Skin epidermis (tissue), 12 donors: ENCODE results near the gene SMPD3.

Experiments used
- H3K27ac ChIP-seq, 21 experiments: fragments of 200-600 bp; sonication (generic) in 11 of 21; one replicate each; pipeline ENCODE4 v1.5.0; 2020; ENCODE audit warnings: mild to moderate bottlenecking in 3 of 21, inconsistent platforms in 2 of 21, moderate library complexity in 2 of 21
- H3K4me3 ChIP-seq, 7 experiments: fragments of 200-600 bp; sonication (generic) in 2 of 7; one replicate each; pipeline ENCODE4 v1.5.0; 2020; ENCODE audit warnings: inconsistent platforms in 2 of 7, mild to moderate bottlenecking in 2 of 7, moderate library complexity in 1 of 7

The SMPD3 gene

DNA sequence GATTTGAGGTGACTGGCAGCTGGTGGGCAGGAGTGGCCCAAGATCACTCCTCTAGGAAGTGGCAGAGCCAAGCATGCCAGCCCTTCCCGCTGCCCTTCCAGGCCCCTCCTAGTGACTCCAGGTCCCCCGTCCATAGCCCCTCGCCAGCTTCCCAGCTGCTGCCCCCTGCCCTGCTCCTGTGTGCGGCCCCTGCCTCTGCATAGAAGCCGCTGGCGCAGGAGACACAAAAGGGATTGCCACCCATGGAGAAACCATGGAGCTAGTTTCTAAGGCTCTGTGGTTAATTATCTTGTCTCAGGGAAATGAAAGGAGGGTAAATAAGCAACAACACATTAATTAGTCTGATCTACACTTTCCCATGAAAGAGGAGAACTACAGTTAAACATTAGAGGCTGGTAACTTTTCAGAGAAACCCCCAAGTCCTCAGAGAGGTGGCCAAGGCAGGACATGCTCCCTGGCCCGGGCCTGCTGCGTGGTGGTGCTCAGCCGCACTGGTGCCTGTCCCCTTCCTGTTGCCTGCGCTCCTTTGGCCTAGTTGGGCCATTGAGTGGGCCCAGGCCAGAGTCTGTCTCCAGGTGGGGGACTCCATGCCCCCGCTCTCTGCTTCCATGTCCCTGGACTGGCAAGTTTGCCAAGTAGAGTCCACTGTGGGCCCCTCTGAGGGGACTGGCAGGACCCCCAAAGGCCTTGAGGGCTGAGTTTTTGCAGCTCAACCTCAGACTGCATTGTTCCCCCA lies 72.3 kb downstream of the SMPD3 start:
- Histone ChIP-seq H3K4me3 (no peak overlapping the region), H3K27ac (peak overlapping the region in 1 of 21 experiments; percentile 32)

DNA sequence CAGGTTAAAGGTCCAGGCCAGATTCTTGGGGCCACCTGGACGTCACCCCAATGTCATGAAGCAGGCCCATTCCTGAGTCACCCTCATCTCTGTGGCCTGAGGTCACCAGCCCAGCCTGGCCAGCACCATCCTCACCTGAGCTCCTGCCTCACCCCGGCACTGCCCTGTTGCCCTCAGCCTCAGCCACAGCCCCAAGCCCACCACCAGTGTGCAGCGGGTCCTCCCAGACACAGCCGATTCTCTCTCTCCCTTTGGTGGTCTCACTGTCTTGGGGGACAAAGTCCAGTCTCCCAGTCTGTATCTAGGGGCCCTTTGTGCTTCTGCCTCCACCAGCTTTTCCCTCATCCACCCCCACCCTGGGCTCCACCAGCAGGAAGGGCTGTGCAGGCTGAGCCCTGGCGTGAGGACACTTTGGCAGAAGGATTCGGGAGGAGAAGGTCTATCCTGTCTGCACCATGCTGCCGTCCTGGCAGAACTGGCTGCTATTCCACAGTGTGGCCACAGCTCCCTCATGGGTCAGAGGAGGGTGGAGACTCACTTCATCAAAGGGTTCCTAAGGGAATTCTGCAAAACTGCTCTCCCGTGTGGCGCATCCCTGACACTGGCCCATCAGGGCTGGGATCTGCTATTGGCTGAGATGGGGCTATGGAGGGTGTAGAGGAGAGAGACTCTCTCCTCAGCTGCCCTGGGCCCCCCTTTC lies 73.2 kb downstream of the SMPD3 start:
- Histone ChIP-seq H3K4me3 (no peak overlapping the region), H3K27ac (no peak overlapping the region)

DNA sequence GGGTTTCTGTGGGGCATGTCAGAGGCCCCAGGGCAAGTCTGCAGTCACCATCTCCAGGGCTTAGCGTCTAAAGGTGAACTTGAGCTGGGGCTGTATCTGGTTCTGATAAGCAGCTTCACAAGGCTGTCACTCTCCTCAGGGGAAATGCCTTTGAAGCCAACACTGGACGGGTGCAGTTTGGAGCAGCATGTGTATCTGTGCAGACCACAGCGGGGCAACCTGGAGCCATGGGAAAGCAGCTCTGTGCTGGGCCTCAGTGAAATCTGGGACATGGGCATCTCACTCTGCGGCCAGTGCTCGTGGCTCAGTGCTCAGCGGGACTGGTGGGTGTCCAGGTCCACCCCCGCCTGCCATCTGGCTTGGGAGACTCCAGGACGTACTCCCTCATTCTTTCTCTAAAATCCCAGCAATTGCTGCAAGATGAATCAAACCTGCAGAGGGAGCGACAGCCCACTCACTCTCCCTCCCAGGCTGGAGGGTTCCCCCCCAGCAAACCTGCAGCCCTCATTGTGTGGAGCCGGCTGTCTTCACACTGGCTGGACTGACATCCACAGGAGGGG lies 74.0 kb downstream of the SMPD3 start:
- no peak overlapping the region for H3K4me3 ChIP-seq
- no peak overlapping the region for H3K27ac ChIP-seq

DNA sequence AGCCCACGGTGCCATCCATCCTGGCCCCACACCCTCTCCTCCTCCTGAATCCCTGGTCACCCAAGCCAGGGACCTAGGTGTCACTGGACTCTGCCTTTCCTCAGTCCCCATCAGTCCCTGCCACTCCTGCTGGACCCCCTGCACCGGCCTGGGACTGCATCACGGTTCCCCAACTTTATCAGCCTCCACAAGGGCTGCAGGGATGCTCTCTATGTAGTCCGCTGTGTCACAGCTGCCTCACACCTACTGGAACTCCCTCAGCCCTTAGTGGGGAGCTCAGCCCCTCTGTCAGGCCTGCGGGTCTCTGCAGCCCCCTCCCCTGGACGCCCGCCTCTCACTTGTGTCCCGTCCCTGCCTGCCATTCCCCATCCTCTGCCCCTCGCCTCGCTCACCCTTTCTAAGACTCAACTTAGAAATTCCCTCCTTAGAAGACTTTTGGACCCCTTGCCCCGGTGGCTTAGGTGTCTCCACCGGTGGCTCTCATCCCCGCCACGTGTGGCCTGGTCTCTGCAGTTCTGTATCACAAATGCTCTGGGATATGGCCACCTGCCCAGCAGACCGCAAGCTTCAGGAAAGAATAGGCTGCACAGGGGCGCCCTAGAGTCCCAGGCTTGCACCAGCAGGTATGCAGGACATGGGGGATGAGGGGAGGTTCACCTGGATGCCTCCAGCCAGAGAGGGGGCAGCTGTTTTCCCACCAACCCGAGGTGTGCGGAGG lies 74.6 kb downstream of the SMPD3 start:
- no peak overlapping the region for H3K4me3 ChIP-seq
- H3K27ac ChIP-seq = no peak overlapping the region

DNA sequence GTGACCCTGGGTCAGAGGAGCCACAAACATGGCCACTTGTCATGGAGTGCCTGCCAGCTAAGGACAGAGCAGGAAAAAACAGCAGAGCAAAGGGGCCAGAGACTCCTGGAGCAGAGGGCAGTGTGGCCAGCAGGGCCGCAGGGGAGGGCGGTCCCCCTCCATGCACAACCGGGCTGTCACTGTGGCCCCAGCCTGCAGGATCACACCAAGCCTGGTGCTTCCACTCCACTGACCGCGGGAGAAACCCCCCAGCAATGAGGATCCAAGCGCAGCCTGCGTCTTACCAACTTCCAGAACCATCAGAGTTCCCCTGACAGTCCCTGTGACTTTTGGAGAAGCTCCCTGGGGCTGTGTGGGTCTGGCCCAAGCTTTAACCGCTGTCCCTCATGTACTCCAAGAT lies 75.5 kb downstream of the SMPD3 start:
- H3K27ac ChIP-seq = no peak overlapping the region
- H3K4me3 ChIP-seq = no peak overlapping the region

DNA sequence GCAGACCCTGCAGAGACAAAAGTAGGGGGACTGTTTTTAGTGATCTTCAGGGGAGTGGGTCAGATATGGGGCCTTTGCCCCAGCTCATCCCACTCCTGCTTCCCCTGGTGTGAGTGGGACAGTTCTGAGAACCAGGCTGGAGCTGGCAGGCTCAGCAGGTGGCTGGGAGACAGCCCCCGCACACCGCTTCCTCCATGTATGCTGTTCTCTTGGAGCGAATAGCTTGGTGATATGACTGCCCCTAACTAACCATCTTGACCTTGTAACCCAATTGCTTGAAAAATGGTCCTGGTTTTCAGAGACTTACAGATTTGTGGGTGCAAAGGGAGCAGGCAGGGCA lies 76.0 kb downstream of the SMPD3 start:
- H3K4me3 ChIP-seq = no peak overlapping the region
- no peak overlapping the region for H3K27ac ChIP-seq

DNA sequence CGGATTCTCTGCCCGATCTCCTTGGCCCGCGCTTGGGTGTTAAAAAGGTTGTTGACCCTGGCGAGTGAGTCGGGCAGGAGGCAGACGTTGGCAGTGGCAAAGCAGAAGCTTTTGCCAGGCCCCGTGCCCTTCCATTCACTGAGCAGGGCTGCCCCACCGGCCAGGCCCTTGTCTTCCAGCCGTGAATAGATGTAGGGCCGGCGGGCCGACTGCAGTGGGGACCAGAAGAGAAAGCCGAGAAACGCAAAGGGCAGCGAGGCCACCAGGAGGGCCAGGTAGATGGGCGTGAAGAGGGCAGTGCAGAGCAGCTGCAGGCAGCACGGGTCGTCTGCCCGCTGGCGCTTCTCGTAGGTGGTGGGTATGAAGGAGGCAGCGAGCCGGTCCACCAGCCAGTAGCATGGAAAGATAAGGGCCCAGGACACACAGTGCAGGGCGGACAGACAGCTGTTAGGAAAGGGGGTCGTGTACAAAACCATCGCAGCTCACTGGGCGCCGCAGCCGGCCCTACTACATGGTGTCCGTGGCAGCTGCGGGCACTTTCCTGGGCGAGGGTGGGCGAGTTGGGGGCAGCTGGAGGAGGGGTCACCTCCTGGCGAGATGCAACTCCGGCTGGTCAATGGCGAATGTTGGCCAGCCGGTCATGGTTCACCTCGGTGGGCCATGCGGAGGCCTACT lies 76.5 kb downstream of the SMPD3 start:
- no peak overlapping the region for H3K4me3 ChIP-seq
- H3K27ac ChIP-seq = peak overlapping the region in 1 of 21 experiments; percentile 29

DNA sequence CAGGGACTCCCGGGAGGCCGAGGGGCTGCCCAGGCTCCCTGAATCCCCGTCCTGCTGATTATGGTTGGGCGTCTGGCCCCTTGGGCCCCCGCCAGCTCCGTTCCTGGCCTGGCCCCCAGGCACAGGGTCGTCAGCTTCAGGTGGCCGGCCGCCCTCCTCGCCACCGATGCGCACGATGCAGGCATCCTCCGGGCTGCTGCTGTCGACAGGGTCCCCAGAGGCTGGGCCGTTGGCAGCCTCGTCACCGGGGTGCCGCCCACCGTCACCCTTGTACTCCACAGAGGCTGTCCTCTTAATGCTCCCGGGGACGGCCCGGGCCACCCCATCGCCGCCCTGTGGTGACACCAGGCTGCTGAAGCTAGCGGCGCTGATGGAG lies 77.0 kb downstream of the SMPD3 start:
- peak overlapping the region in 4 of 21 experiments; percentile 1 to 38 (median 20) for H3K27ac ChIP-seq
- H3K4me3 ChIP-seq = no peak overlapping the region

DNA sequence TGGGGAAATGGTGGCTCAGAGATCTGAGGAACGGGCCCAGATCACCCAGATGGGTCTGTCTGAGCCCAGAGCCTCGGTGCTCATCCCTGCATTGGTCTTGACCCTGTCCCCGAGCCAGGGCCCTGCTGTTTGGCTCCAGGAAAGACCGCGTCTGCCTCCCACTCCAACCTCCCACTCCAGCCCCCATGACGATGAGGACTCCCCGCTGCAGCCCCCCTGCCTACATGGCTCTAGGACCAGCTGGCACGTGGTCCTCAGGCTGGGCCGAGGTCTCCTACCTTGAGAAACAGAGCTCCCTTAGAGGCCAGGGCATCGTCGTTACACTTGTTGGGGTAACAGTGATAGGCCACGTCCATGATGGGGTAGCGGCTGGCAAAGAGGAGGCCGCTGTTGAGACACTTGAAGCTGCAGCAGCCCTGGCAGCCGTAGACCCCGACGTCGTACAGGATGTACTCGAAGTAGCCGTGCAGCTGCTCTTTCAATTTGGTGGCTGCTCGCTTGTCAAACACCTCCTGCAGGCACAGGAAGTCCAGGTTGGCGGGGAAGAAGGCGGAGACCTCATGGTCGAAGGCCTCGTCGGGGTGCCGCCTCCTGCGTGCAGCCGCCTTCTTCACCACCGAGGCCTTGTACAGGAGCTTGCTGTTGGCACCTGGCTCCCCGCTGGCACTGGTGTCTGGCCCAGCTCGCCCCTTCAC lies 77.6 kb downstream of the SMPD3 start:
- Histone ChIP-seq H3K4me3 (no peak overlapping the region), H3K27ac (peak overlapping the region in 4 of 21 experiments; percentile 1 to 38 (median 24))

DNA sequence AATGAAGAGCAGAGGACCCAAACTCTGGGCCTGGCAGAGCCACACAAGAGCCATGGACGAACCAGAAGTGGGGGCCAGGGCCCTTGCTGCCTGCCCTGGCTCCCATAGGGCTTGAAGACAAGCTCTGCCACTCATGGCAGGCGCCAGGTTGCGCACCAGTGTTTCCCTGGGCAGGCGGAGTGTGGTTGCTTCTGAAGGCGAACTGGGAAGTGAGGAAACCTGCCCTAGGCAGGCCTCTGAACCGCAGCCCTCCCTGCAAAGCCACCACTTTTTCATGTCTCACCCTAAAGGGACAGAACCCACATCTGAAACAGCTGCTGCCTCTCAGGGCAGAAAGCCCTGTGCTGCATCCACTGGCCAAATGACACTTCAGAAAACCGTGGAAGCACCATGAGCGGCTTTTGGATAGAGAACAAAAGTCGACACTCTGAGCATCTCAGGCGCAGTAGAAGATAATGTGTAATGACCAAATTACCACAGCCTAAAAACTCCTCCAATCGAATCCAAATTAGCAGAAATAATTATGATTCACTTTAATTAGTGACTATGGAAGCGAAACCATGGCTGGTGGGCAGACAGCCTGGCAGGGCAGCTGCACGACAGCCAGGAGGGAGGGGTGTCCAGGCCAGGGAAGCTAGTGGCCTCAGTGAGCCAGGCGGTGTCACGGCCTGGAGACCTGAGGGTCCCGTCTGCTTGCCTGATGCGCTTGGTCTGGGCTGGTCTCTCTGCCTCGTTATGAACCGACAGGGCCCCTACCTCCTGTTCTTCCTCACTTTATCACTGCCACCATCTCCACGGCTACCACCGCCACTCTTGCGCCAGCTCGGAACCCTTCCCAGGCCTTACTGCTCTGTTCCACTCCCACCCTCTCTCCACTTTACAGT lies 78.4 kb downstream of the SMPD3 start:
- Histone ChIP-seq H3K27ac (peak overlapping the region in 3 of 21 experiments; percentile 1 to 60 (median 37)), H3K4me3 (no peak overlapping the region)

DNA sequence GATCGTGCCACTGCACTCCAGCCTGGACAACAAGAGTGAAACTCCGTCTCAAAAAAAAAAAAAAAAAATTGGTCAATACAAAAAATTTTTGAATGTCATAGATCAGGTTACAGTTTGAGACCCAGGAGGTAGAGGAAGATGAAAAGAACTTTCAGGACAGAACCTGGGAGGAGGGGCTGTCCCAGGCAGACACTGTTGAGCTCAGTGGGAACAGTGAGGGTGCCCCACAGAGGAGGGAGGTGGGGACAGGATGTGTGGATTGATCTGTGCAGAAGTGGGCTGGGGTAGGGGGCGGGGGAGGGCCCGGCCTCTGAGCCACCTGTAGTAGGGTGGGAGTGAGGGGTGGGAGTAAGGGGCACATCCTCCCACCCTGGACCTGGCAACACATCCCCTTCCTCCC lies 79.1 kb downstream of the SMPD3 start:
- Histone ChIP-seq H3K4me3 (no peak overlapping the region), H3K27ac (peak overlapping the region in 3 of 21 experiments; percentile 1 to 60 (median 37))

DNA sequence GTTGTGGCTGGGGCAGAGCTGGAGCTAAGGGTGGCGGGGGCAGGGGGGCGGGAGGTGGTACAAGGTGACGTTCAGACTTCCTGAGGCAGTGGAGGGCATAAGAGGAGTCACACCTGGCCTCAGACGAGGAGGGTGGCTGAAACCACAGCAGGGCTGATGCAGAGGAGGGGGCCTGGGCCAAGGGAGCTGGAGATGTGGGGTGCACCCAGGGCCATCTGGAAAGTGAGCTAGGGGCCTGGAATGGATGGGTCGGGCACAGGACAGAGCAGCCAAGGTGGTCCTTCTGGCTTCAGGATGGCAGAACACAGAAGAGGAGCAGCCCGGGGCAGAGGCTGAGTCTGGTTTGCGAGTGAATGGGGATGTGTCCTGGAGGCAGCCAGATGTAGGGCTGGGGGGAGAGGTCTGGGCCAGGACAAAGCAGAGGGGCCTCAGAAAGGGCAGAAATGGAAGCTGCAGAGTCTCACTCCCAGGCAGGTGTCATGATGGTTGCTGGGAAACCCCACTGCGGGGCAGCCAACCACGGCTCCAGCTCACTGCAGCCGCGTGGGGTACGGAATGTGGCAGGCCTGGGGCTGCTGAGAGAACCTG lies 79.9 kb downstream of the SMPD3 start:
- Histone ChIP-seq H3K4me3 (no peak overlapping the region), H3K27ac (no peak overlapping the region)

DNA sequence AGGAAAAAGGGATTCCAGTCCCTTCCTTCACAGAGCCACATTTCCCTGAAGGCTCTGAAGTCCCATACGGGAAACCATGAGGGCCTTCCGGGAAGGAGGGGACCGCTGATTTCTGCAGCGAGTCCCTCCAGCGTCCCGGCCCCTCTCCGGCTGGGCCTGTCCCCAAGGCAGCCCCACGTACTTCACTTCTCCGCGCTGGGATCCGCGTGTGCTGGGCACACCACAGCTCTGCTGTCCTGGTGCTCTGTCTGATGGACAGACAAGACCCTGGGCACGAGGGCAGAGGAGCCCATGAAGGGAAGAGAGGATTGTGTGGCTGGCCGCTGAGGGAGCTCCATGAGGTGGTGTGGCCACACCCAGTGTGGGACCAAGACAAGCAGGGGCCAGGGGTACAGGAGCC lies 80.4 kb downstream of the SMPD3 start:
- Histone ChIP-seq H3K27ac (no peak overlapping the region), H3K4me3 (no peak overlapping the region)

DNA sequence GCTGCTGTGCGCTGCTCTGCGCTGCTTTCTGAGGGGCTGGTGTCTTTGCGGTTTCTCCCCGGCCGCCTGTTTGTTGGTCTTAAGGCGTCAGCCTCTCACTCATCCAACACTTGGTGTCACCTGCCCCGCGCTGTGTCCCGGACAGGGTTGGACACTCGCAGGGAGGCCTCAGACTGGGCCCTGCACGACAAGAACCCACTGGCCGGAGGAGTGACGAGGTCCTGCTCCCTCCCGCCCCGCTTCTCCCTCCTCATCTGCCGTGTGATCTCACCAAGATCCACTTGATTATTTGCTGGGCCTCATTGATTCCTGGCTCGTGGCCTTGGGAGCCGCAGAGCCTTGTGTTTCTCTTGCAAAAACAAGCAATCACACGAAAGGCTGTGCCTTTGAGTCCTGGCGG lies 80.9 kb downstream of the SMPD3 start:
- Histone ChIP-seq H3K27ac (no peak overlapping the region), H3K4me3 (no peak overlapping the region)

DNA sequence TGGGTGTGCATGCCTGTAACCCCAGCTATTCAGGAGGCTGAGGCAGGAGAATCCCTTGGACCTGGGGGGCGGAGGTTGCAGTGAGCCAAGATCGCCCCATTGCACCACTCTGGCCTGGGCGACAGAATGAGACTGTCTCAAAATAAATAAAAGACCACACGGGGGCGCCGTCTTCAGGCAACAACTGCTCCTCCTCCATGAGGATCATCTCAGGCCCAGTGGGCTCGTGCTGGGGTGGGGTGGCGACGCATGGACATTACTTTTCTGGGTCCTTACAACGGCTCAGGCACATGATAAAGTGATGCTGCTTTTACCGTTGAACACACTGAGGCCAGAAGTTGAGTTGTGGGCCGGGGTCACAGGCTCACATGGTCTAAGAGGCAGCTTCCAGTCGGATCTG lies 81.3 kb downstream of the SMPD3 start:
- no peak overlapping the region for H3K4me3 ChIP-seq
- no peak overlapping the region for H3K27ac ChIP-seq

DNA sequence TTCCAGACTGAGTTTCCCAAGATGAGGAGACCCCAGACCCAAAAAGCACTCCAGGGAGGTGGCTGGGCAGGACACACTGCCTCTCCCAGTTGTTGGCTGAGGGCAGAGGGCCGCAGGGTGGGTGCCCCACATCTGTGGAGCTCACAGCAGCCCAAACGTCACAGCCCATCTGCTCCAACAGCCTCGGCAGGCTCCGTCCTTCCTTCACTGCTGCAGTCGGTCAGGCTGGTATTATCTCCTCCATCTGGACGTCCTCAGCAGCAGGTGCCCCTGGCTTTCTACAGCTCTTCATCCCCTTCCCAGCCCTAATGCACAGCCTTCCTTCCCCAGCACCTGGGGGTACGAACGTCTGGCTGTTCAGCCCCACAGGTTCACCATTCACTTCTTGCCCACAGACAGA lies 82.2 kb downstream of the SMPD3 start:
- Histone ChIP-seq H3K4me3 (no peak overlapping the region), H3K27ac (no peak overlapping the region)

DNA sequence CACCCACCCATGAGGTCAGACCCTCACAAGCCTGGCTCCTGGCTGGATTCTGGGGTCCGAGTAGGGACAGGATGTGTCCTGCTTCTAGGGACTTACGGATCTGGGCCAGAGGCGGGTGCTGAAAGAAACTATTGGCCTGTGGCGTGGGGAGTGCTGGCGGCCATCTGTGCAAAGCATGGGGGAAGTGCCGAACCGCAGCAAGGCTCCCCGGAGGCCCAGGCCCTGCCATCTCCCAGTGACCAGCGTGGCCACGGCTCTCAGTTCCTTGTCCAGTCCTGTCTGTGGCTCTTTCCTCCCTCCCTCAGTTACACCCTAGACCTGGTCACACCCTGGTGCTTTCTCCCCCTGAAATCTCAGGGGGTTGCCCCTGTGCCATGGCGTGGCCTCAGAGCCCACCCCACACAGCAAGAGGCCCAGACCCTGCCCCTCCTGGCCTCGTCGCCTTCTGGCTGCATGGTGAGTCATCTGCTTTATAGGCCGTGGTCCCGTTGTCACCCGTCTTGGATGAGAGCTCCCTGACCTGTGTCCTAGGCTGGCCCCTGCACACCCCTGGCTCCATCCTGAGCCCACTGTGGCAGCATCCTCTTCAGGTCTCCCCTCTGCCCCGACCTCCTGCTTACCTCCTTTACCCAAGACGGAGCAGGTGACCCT lies 83.0 kb downstream of the SMPD3 start:
- Histone ChIP-seq H3K4me3 (no peak overlapping the region), H3K27ac (no peak overlapping the region)

DNA sequence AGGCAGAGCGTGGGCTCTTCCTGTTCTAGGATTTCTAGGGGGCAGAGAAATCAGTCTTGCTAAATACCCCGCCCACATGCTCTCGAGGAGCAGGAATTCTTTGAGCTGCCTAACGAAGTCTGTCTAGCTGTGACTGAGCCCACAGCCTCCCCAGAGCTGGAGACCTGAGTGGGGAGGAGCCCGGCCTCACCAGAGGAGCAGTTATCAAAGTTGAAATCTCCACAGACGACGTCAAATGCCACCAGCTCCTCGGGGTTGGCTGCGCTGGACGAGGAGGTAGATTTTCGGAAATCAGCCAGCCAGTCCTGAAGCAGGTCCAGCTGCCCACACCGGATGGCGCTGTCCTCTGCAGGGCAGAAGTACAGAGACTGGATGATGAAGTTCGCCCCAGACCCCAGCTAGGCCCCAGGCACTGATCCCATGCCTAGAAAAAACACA lies 83.7 kb downstream of the SMPD3 start:
- H3K4me3 ChIP-seq = no peak overlapping the region
- H3K27ac ChIP-seq = no peak overlapping the region
